LNCAP (cell line): Measurements from ENCODE around the gene MALRD1.

Source experiments
- CTCF ChIP-seq: fragments of 450-650 bp; IDR thresholded peaks from 2 replicates; pipeline ENCODE4 v1.5.1; 2017; ENCODE audit warnings: mild to moderate bottlenecking

Gene MALRD1

GRCh38 chr10:19048489-19048888 is at the start of gene MALRD1:
MALRD1 (plus strand) TSS chr10:19048801; CDS start chr10:19048939, 138 bp downstream.
- no peak for TF ChIP-seq CTCF

- no peak for TF ChIP-seq CTCF
These were observed 45.3 kb upstream of the MALRD1 start for GRCh38 chr10:19003341-19003740.

DNA sequence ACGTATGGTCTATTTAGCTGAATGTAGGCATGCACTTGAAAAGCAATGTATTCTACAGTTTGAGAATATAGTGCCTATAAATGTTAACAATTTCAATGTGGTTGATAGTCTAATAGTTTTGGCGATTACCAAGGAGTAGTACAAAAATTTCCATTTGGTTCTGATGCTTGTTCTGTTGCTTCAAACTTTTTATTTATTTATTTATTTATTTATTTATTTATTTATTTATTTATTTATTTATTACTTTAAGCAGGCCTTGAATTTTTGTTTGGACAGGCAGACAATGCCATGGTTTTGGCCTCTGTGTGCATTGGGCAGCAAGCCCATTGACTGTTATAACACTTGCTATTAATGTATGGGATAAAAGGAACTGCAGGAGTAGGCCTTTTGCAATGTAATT is 36.5 kb upstream of the MALRD1 start:
- no peak for TF ChIP-seq CTCF

DNA sequence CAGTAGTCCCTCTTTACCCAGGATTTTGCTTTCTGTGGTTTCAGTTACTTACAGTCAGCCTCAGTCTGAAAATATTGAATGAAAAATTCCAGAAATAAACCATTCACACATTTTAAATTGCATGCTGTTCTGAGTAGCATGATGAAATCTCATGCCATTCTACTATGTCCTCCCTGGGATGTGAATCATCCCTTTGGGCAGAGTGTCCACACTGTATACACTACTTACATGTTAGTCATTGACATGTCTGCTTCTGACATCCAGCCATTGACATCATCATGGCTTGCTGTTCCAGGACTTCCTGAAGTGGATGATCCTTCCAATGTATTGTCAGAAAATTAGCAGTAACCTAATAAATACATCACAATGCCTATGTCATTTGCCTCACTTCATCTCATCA is 34.6 kb upstream of the MALRD1 start:
- TF ChIP-seq CTCF, result no peak

GRCh38 chr10:19014498-19014897 is 34.1 kb upstream of the MALRD1 start:
- TF ChIP-seq CTCF, result no peak

DNA sequence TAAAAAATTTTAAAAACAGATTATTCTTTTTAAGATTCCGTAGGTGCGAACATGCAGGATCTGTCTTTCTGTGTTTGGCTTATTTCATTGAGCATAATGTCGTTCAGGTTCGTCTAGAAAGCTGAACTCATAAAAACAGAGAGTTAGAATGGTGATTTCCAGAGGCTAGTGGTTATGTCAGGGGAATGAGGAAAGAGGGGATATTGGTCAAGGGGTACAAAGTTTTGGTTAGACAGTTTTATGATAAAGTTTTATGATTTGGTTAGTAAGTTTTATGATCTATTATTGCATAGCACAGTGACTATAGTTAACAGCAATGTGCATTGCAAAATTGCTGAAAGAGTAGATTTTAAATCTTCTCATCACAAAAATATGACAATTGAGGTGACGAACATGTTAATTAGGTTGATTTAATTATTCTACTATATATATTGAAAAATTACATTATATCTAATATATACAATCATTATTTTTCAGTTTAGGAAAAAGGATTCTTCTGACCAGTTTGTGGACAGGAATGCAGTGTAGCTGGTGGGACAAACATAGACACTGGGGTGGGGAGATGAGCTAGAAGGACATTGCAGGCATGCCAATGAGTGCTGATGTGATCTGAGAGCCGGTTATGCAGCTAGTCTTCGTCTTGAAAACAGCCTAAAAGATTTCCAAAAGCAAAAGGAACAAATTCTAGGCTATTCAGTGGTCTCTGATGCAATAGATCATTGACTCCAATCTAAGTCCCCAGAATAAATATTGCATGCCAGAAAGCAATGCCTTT is 31.3 kb upstream of the MALRD1 start:
- TF ChIP-seq CTCF, result no peak

DNA sequence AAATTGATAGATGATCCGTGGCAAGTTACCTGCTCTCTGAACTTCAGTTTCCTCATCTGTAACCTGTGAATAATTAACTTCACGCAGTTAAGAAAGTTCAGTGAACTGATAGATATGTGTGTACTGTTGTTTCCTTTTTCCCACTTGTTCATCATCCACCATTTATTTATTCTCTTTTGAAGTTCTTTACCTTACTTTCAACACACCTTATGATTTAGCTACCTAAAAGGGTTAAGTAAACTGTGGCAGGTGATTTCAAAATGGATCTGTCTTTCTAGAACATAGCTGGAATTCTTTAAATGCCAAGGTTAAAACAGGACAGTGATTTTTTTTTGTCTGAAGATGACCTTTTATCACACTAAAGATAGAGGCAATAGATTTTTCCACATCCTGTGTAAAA is 27.4 kb upstream of the MALRD1 start:
- TF ChIP-seq CTCF, result no peak

DNA sequence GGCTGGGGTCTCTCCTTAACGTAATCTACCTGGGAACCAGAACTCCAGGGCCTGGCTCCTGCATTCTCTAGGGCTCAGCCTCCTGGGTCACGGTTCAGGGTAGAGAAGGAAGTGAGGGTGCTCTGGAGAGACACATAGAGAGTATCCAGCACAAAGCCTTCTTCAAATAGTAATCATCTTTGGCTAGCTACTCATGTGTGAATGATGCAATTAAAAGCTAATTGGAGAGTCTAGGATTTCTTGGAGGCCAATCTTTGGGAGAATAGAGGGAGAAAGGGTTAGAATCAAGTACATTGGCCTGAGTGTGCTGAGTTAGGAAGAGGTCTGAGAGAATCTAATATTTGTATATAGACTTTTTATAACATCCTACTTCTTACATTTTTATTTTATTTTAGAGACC is 24.0 kb upstream of the MALRD1 start:
- no peak for TF ChIP-seq CTCF
